HepG2 (cell line): ENCODE data around the gene GPR15LG. TPM values are rescaled to one million over a fixed set of nuclear protein-coding genes. Genes with fewer than 3 reads are reported as not detected.
"Not testable (repeated sequence)": the region's sequence is repeated elsewhere in the genome, so short reads cannot be mapped to it uniquely, and the experiment has no call there.

Source experiments
- ATAC-seq: fragments of 200-7000 bp; cut with Tn5 transposase; 3 replicates; pipeline ENCODE4 v1.9.1; 2020; ENCODE audit warnings: mild to moderate bottlenecking, moderate library complexity
- BruUV-seq: library from RNA; stranded (reverse); fragments of 400-500 nt; replicated peaks from 2 replicates; lab custom pipeline; 2021; lab: Mats Ljungman, UMichigan
- CTCF ChIA-PET: fragments of 300-600 bp; formaldehyde crosslinking; extraction: SDS; loops from one replicate; lab custom pipeline; 2021; ENCODE audit warnings: low total read pairs, inconsistent platforms, low intra/inter-chr PET ratio; lab: Yijun Ruan, JAX
- POLR2A ChIA-PET: fragments of 350-600 bp; sonication (Branson Sonifier 250); formaldehyde crosslinking; loops from one replicate; lab custom pipeline; 2020; ENCODE audit warnings: antibody characterized with exemption, inconsistent platforms; lab: Yijun Ruan, JAX
- DNase-seq: peaks from one replicate; pipeline ENCODE4 v3.0.0-alpha.2; 2015; ENCODE audit warnings: low spot score
- FAIRE-seq: peaks from 3 replicates; lab custom pipeline; 2011; peaks lifted over from hg19 to GRCh38; lab: Jason Lieb, UNC
- H2AFZ ChIP-seq: one replicate; pipeline ENCODE4 v1.6.1; 2011; ENCODE audit warnings: low read length, inconsistent platforms
- H3K27ac ChIP-seq: fragments of 300-600 bp; 3 replicates; pipeline ENCODE4 v1.8.0; 2011; ENCODE audit warnings: mixed run types, mild to moderate bottlenecking, mixed read lengths, low read length, inconsistent platforms; ENCODE audit not compliant: insufficient read depth; ENCODE audit errors: extremely low read length
- H3K27me3 ChIP-seq, 2 experiments: fragments of 200-600 bp in 1 of 2; 2 replicates in 1 of 2; 3 replicates in 1 of 2; pipeline versions ENCODE4 v1.6.0 to v1.8.0; 2011; ENCODE audit warnings: low read length in 2 of 2, mild to moderate bottlenecking in 2 of 2, moderate library complexity in 2 of 2, inconsistent platforms in 1 of 2; ENCODE audit not compliant: insufficient read depth in 2 of 2, control insufficient read depth in 1 of 2
- H3K36me3 ChIP-seq, 2 experiments: fragments of 200-600 bp in 1 of 2; replicated peaks in 1 of 2; 2 replicates in 1 of 2; 3 replicates in 1 of 2; pipeline versions ENCODE4 v1.5.1 to v1.8.0; 2011; ENCODE audit warnings: low read length in 2 of 2, inconsistent platforms in 1 of 2; ENCODE audit not compliant: insufficient read depth in 2 of 2, control insufficient read depth in 1 of 2
- H3K4me1 ChIP-seq: 2 replicates; pipeline ENCODE4 v1.5.1; 2012; ENCODE audit warnings: low read length, inconsistent platforms; ENCODE audit not compliant: insufficient read depth
- H3K4me2 ChIP-seq: 2 replicates; pipeline ENCODE4 v1.6.0; 2011; ENCODE audit warnings: low read depth, low read length, inconsistent platforms
- H3K4me3 ChIP-seq, 3 experiments: fragments of 200-600 bp in 1 of 3; sonication (generic), shearing (Covaris generic) in 1 of 3; replicated peaks in 1 of 3; 2 replicates each; pipeline ENCODE4 v1.5.1; 2011 to 2016; ENCODE audit warnings: low read length in 3 of 3, inconsistent platforms in 2 of 3, low read depth in 2 of 3, mild to moderate bottlenecking in 2 of 3, control low read depth in 1 of 3, mixed read lengths in 1 of 3; ENCODE audit not compliant: insufficient read depth in 1 of 3
- H3K79me2 ChIP-seq: one replicate; pipeline ENCODE4 v1.6.1; 2011; ENCODE audit warnings: low read length, inconsistent platforms; ENCODE audit not compliant: insufficient read depth
- H3K9ac ChIP-seq: 2 replicates; pipeline ENCODE4 v1.6.0; 2011; ENCODE audit warnings: mild to moderate bottlenecking, low read depth, low read length, inconsistent platforms; ENCODE audit not compliant: insufficient read depth
- H3K9me3 ChIP-seq: 2 replicates; pipeline ENCODE4 v1.5.1; 2012; ENCODE audit warnings: mild to moderate bottlenecking, low read length
- H4K20me1 ChIP-seq: 2 replicates; pipeline ENCODE4 v1.6.0; 2011; ENCODE audit warnings: inconsistent platforms, mild to moderate bottlenecking, low read length, moderate library complexity; ENCODE audit not compliant: insufficient read depth
- CEBPB ChIP-seq: IDR thresholded peaks from 2 replicates; pipeline ENCODE4 v1.6.1; 2011; ENCODE audit warnings: low read depth, low read length, improper control_type of control experiment, borderline replicate concordance
- DBP ChIP-seq: sonication (generic); formaldehyde crosslinking; IDR thresholded peaks from 2 replicates; pipeline ENCODE4 v1.4.0; 2020; ENCODE audit warnings: missing genetic modification reagents; ENCODE audit errors: not compliant biosample characterization
- GLI4 ChIP-seq: sonication (generic); formaldehyde crosslinking; IDR thresholded peaks from 2 replicates; pipeline ENCODE4 v1.5.1; 2020; ENCODE audit warnings: missing genetic modification reagents, mild to moderate bottlenecking, moderate library complexity, borderline replicate concordance
- IRX3 ChIP-seq: sonication (generic); formaldehyde crosslinking; IDR thresholded peaks from 2 replicates; pipeline ENCODE4 v1.8.1; 2023; ENCODE audit warnings: mild to moderate bottlenecking, low read depth, missing genetic modification reagents, borderline replicate concordance
- NFE2L1 ChIP-seq: sonication (generic); formaldehyde crosslinking; IDR thresholded peaks from 2 replicates; pipeline ENCODE4 v1.4.0; 2020; ENCODE audit warnings: missing genetic modification reagents, mild to moderate bottlenecking, borderline replicate concordance
- POGZ ChIP-seq: sonication (generic); formaldehyde crosslinking; IDR thresholded peaks from 2 replicates; pipeline ENCODE4 v1.4.0; 2020; ENCODE audit warnings: mild to moderate bottlenecking, missing genetic modification reagents
- PTBP1 ChIP-seq: fragments of 200-400 bp; formaldehyde crosslinking; IDR thresholded peaks from 2 replicates; pipeline ENCODE4 v1.6.1; 2018; ENCODE audit warnings: low read length, low read depth; ENCODE audit not compliant: poor library complexity, severe bottlenecking
- TBX3 ChIP-seq: fragments of 450-650 bp; IDR thresholded peaks from 2 replicates; pipeline ENCODE4 v1.6.1; 2017; ENCODE audit warnings: antibody characterized with exemption, mild to moderate bottlenecking, inconsistent platforms, borderline replicate concordance
- XRCC5 ChIP-seq: fragments of 200-400 bp; formaldehyde crosslinking; optimal IDR thresholded peaks from 2 replicates; pipeline ENCODE3; 2017; ENCODE audit warnings: mild to moderate bottlenecking, low read length
- ZNF251 ChIP-seq: sonication (generic); formaldehyde crosslinking; IDR thresholded peaks from 2 replicates; pipeline ENCODE4 v1.9.0; 2021; ENCODE audit warnings: mild to moderate bottlenecking, missing genetic modification reagents
- ZNF451 ChIP-seq: sonication (generic); formaldehyde crosslinking; IDR thresholded peaks from 2 replicates; pipeline ENCODE4 v1.5.0; 2020; ENCODE audit warnings: mild to moderate bottlenecking, missing genetic modification reagents
- ZNF552 ChIP-seq: sonication (generic); formaldehyde crosslinking; IDR thresholded peaks from 2 replicates; pipeline ENCODE4 v1.9.0; 2022; ENCODE audit warnings: missing genetic modification reagents, mild to moderate bottlenecking, borderline replicate concordance
- ZNF615 ChIP-seq: sonication (generic); formaldehyde crosslinking; IDR thresholded peaks from 2 replicates; pipeline ENCODE4 v1.5.0; 2020; ENCODE audit warnings: mild to moderate bottlenecking, missing genetic modification reagents, borderline replicate concordance
- ZNF652 ChIP-seq: IDR thresholded peaks from 2 replicates; pipeline ENCODE4 v1.6.1; 2016; ENCODE audit warnings: low read depth, borderline replicate concordance
- ZNF761 ChIP-seq: sonication (generic); formaldehyde crosslinking; conservative IDR thresholded peaks from 2 replicates; pipeline ENCODE4 v1.4.0; 2020; ENCODE audit warnings: mild to moderate bottlenecking, missing genetic modification reagents
- WGBS: methylation state at CpG from one replicate; pipeline ENCODE4 v1.1.6; 2017; ENCODE audit warnings: low lambda C conversion rate; 5-methylcytosine and 5-hydroxymethylcytosine counted together
- in situ Hi-C: cut with HindIII; loops from 2 replicates; pipeline ENCODE4 v1.10.0; 2017; ENCODE audit warnings: low pct_unique_long_range_greater_than_20kb; ENCODE audit not compliant: extremely low pct_ligation_motif_present
- intact Hi-C: fragments of 100-400 bp; cut with micrococcal nuclease; formaldehyde crosslinking; loops from one replicate; pipeline ENCODE4 v1.10.0; 2022; ENCODE audit not compliant: unreplicated experiment
- polyA plus RNA-seq, 8 experiments: library from polyadenylated mRNA; depleted of rRNA in 3 of 8; stranded (reverse) in 7 of 8; unstranded in 1 of 8; fragments of >200 nt; fragmentation: Illumina TruSeq in 4 of 8; extraction: Trizol in 4 of 8; gene quantifications; 2 replicates each; pipeline versions ENCODE4 v1.2.1 to v1.2.3, GENCODE V29; 2011 to 2016; ENCODE audit warnings: low read depth in 4 of 8, missing spikeins in 1 of 8, mixed read lengths in 1 of 8; ENCODE audit not compliant: insufficient read depth in 1 of 8
- total RNA-seq, 5 experiments: library from RNA; depleted of rRNA; stranded (reverse); fragments of >200 nt; fragmentation: Illumina TruSeq; extraction: Trizol; gene quantifications; 2 replicates each; pipeline ENCODE4 v1.2.3, GENCODE V29; 2016; ENCODE audit warnings: low read depth in 1 of 5

Gene GPR15LG
- total and polyA plus RNA-seq, 2 of the 13 experiments (the other 11 are each of a cell fraction or from before 2014, with no cell fraction given): not detected

GRCh38 chr10:84179059-84179710, 5.6 kb downstream of the GPR15LG start (continued):
- TF ChIP-seq DBP (CRISPR knock-in tag) (no peak), ZNF652 (CRISPR knock-in tag) (no peak)

GRCh38 chr10:84180386-84180785, 6.8 kb downstream of the GPR15LG start:
- intact Hi-C loops, DNase-seq, in situ Hi-C loops, H3K9me3 ChIP-seq, BruUV-seq, H3K27me3 ChIP-seq, H4K20me1 ChIP-seq, H3K27ac ChIP-seq, H3K9ac ChIP-seq, H3K4me2 ChIP-seq, POLR2A ChIA-PET, CTCF ChIA-PET, H3K79me2 ChIP-seq, H3K4me1 ChIP-seq, H3K4me3 ChIP-seq, FAIRE-seq, H2AFZ ChIP-seq, ATAC-seq, H3K36me3 ChIP-seq: not testable (repeated sequence)
- WGBS: 94% methylated on average over 7 of the region's 22 CpGs

- no peak for DNase-seq
- TF ChIP-seq IRX3 (CRISPR knock-in tag) (no peak), POGZ (CRISPR knock-in tag) (no peak), ZNF251 (no peak), XRCC5 (no peak), TBX3 (no peak), CEBPB (no peak), ZNF761 (no peak), ZNF552 (CRISPR knock-in tag) (no peak), ZNF615 (no peak), GLI4 (CRISPR knock-in tag) (no peak), NFE2L1 (CRISPR knock-in tag) (no peak), ZNF451 (CRISPR knock-in tag) (no peak), PTBP1 (no peak)
- BruUV-seq: no TSS peak
- in situ Hi-C loops (no loop called here), intact Hi-C loops (no loop called here)
- CTCF ChIA-PET: no interaction called here
- Histone ChIP-seq H2AFZ (no peak overlapping the region), H3K9ac (no peak overlapping the region), H3K4me1 (no peaks in the 10 kb centered on the region), H3K27me3 (peaks cover 0 to 4% of the 10 kb centered on the region in 2 experiments; a peak in 1 of 5 replicates), H3K79me2 (no peaks in the 10 kb centered on the region), H3K36me3 (no peaks in the 10 kb centered on the region), H3K27ac (no peak overlapping the region), H4K20me1 (no peaks in the 10 kb centered on the region), H3K4me3 (no peak overlapping the region), H3K9me3 (no peaks in the 10 kb centered on the region), H3K4me2 (no peak overlapping the region)
- POLR2A ChIA-PET: no interaction called here
- WGBS: 27% methylated on average over 5 of the region's 5 CpGs
- no peak for FAIRE-seq
- ATAC-seq: no peak
Observed at GRCh38 chr10:84181631-84182030, 8.0 kb downstream of the GPR15LG start.
